GM19023 (cell line): ENCODE data around the gene BTBD9.

ENCODE experiments used
- ATAC-seq: cut with Tn5 transposase; IDR thresholded peaks from one replicate; pipeline ENCODE4 v1.9.1; 2021; ENCODE audit warnings: mild to moderate bottlenecking, moderate library complexity; ENCODE audit not compliant: unreplicated experiment

The BTBD9 gene

GRCh38 chr6:38262609-38263008 is 377.1 kb downstream of the BTBD9 start:
- no peak for ATAC-seq

DNA sequence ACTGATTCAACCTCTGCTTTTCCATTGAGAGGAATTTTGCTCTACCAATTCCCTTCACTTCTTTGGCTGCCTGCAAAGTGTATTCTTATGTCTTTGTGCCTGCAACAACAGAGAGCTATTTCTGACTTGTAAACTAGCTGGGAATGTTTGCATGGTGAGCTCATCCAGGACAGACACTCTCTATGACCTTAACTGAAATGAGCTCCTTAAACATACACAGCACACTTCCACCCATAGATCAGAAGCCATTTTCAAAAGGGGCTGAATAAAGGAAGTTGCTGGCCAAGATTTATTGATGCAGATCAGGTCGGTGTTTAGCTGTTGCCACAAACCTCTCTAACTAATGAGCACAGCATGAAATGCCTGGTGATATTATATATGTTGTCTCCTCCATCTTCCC is 377.7 kb downstream of the BTBD9 start:
- ATAC-seq, result no peak

- ATAC-seq, result no peak
Observed at GRCh38 chr6:38261626-38262025, 378.1 kb downstream of the BTBD9 start.

DNA sequence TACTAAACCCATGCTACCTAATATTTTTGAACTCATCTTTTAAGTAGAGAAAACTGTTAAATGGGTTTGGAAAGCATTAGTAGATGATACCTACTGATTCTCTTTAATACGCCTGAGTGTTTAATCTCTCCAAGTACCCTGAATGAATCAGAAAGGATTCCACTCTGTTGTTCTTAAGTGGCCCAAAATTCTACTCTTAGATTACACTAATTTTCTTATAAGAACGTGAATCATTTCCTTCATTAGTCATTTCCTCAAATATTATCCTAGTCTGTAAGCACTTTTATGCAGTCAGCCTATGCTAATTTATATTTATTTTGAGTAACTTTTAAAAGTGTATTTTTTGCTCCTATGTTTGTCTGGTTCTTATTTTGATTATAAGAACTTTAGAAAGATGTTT is 380.0 kb downstream of the BTBD9 start:
- ATAC-seq, result no peak

DNA sequence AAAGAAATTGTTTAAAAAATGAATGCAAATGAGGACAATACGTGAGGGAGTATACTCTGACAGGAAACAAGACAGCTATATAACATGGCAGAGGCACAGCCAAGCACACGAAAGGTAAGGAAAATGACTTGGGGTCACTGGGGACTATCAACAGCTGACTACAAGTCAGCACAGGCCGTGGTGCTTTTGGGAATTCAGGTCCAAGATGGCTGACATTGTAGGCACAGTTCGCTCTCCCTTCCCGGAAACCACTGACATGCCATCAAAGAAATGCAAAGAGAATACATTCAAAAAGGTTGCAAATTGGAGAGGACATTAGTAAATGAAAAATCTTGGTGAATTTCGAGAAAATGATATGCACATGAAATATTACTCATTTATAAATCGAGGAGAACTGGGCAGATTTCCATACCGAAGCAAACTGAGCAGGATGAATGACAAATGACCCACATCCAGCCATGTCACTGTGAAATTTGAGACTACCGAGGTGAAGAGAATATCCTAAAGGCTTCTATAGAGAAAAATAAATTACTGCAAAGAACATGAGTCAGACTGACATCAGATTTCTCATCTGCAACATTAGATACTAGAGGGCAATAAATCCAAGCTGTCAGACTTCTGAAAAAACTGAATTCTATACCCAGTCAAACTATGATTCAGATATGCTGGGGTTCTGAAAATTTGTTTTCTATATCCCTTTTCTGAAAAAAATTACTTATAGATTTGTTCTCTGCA is 391.1 kb downstream of the BTBD9 start:
- no peak for ATAC-seq

- no peak for ATAC-seq
Observed at GRCh38 chr6:38245295-38245694, 394.4 kb downstream of the BTBD9 start.

DNA sequence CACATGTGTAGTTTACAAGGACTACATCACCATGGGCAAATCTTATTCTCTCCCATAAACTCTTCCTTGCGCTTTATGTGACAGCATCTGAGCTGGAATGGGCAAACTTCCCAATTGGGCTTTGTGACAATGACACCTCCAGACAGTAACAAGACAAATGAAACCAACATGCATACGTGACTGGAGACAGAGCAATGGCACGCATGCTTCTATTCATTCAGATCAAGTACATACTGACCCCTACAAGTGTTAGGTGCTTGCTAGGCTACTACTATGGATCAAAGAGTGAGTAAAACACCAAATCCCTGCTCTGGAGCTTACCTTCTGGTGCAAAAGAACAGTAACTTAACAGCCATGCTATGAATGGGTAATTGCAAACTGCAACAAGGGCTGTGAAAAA is 394.9 kb downstream of the BTBD9 start:
- ATAC-seq, result no peak

- no peak for ATAC-seq
Observed at GRCh38 chr6:38241200-38241871, 398.4 kb downstream of the BTBD9 start.

DNA sequence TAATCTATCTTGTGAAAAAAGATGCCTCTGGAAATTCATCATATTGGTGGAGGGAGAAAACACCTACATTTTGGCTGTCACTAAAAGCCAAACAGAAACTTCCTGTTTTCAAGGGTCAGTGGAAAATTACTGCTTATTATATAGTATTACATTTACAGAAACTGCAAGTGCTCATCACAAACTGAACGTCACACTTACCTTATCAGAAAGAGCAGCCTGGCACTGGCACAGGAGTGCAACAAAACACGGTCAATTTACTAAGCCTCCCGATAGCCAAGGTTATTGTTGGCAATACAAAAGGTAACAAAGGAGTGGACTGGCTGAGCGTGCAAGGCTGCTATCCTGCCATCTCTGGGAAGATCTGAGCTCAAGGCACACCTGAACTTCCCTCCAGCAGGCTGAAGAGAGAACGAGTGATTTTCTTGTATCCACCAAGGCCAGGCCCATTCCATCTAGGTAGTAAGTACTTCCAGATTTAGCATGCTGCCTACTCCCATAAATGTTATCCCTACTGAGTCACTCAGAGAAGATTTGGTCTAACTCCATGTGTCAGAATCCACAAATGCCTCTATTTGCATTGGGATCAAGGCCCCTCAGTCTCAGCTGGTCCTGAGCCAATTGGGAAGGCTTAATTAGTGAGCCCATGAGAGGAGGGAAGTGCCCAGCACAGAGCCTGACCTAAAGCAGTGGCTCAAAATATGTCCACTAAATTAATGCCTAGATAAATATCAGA is 399.8 kb downstream of the BTBD9 start:
- ATAC-seq, result no peak

GRCh38 chr6:38236631-38237030 is 403.1 kb downstream of the BTBD9 start:
- no peak for ATAC-seq

- ATAC-seq, result peak; percentile 69
Observed at GRCh38 chr6:38234934-38235682, 404.6 kb downstream of the BTBD9 start.

GRCh38 chr6:38234141-38234540 is 405.6 kb downstream of the BTBD9 start:
- no peak for ATAC-seq

GRCh38 chr6:38233161-38233791 is 406.5 kb downstream of the BTBD9 start:
- no peak for ATAC-seq

GRCh38 chr6:38225766-38226165 is 414.0 kb downstream of the BTBD9 start:
- ATAC-seq, result no peak

DNA sequence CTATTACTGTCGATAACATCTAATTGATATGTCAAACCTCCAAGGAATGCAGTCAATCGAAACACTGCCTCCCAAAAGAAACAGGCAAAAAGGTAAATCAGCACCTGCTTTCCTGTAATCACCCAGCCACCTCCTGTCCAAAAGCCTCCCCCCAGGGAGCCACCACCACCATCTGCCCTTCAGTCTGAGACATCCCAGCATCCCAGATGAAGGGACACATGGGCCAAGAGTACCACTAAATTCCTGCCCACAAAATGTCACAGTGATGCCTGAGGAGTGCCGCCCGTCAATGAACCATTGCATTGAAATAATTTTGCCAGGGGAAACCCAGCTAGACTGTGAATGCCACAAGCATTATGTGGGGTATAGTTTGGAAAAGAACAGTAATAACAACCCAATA is 418.5 kb downstream of the BTBD9 start:
- no peak for ATAC-seq

GRCh38 chr6:38220069-38220723 is 419.5 kb downstream of the BTBD9 start:
- no peak for ATAC-seq

GRCh38 chr6:38218235-38218634 is 421.5 kb downstream of the BTBD9 start:
- ATAC-seq, result no peak

- ATAC-seq, result no peak
Observed at GRCh38 chr6:38216451-38216850, 423.3 kb downstream of the BTBD9 start.

- ATAC-seq, result no peak
Observed at GRCh38 chr6:38215651-38216311, 423.9 kb downstream of the BTBD9 start.

GRCh38 chr6:38215225-38215624 is 424.5 kb downstream of the BTBD9 start:
- no peak for ATAC-seq
